GM12878 (cell line): Measurements from ENCODE around the gene PTPRN2. TPM values are rescaled to one million over a fixed set of nuclear protein-coding genes. Genes with fewer than 3 reads are reported as not detected.
"Not testable (repeated sequence)": the region's sequence is repeated elsewhere in the genome, so short reads cannot be mapped to it uniquely, and the experiment has no call there.

Experiments used
- ATAC-seq: fragments of 200-7000 bp; cut with Tn5 transposase; 3 replicates; pipeline ENCODE4 v1.9.1; 2020; ENCODE audit warnings: mild to moderate bottlenecking, moderate library complexity
- BruUV-seq: library from RNA; stranded (reverse); fragments of 400-500 nt; replicated peaks from 2 replicates; lab custom pipeline; 2021; lab: Mats Ljungman, UMichigan
- CTCF ChIA-PET: fragments of 300-600 bp; sonication (Branson Sonifier 250); formaldehyde crosslinking; extraction: SDS; loops from one replicate; lab custom pipeline; 2021; ENCODE audit warnings: inconsistent platforms; lab: Yijun Ruan, JAX
- POLR2A ChIA-PET: fragments of 350-600 bp; formaldehyde crosslinking; extraction: SDS; loops from one replicate; lab custom pipeline; 2021; ENCODE audit warnings: inconsistent platforms; lab: Charles Lee
- RAD21 ChIA-PET: fragments of 300-600 bp; sonication (Branson Sonifier 250); formaldehyde crosslinking; loops from one replicate; lab custom pipeline; 2023; ENCODE audit warnings: antibody characterized with exemption; ENCODE audit not compliant: unreplicated experiment; lab: Charles Lee
- SMC1A ChIA-PET: fragments of 300-600 bp; sonication (Branson Sonifier 250); formaldehyde crosslinking; loops from one replicate; lab custom pipeline; 2023; ENCODE audit not compliant: unreplicated experiment, uncharacterized antibody; lab: Charles Lee
- DNase-seq: peaks from one replicate; pipeline ENCODE4 v3.0.0-alpha.2; 2011; ENCODE audit warnings: low read depth, low spot score
- FAIRE-seq: peaks from 3 replicates; lab custom pipeline; 2011; peaks lifted over from hg19 to GRCh38; lab: Jason Lieb, UNC
- H2AFZ ChIP-seq: 2 replicates; pipeline ENCODE4 v1.6.0; 2011; ENCODE audit warnings: low read depth, low read length, control low read depth; ENCODE audit not compliant: control insufficient read depth
- H3K27ac ChIP-seq: 2 replicates; pipeline ENCODE4 v1.5.1; 2011; ENCODE audit warnings: control low read depth; ENCODE audit not compliant: control insufficient read depth, insufficient read depth
- H3K27me3 ChIP-seq, 2 experiments: replicated peaks in 1 of 2; 2 replicates each; pipeline versions ENCODE4 v1.6.0 to v1.6.1; 2011; ENCODE audit warnings: low read length in 1 of 2; ENCODE audit not compliant: control insufficient read depth in 2 of 2, insufficient read depth in 2 of 2
- H3K36me3 ChIP-seq, 2 experiments: 2 replicates each; pipeline ENCODE4 v1.5.1; 2011; ENCODE audit warnings: low read length in 1 of 2; ENCODE audit not compliant: control insufficient read depth in 2 of 2, insufficient read depth in 2 of 2
- H3K4me1 ChIP-seq: 2 replicates; pipeline ENCODE4 v1.6.1; 2011; ENCODE audit warnings: mild to moderate bottlenecking, low read length, moderate library complexity, mixed read lengths; ENCODE audit not compliant: control insufficient read depth, insufficient read depth
- H3K4me2 ChIP-seq: 2 replicates; pipeline ENCODE4 v1.6.0; 2011; ENCODE audit warnings: control low read depth; ENCODE audit not compliant: control insufficient read depth, insufficient read depth
- H3K4me3 ChIP-seq: fragments of 200-600 bp; sonication (generic); 2 replicates; pipeline ENCODE4 v1.5.1; 2016
- H3K79me2 ChIP-seq: 2 replicates; pipeline ENCODE4 v1.6.0; 2011; ENCODE audit warnings: low read length; ENCODE audit not compliant: control insufficient read depth, insufficient read depth
- H3K9ac ChIP-seq: 2 replicates; pipeline ENCODE4 v1.8.0; 2011; ENCODE audit warnings: low read length, control low read depth, mixed read lengths; ENCODE audit not compliant: control insufficient read depth, insufficient read depth
- H3K9me3 ChIP-seq: replicated peaks from 3 replicates; pipeline ENCODE4 v1.5.1; 2011; ENCODE audit warnings: mild to moderate bottlenecking, low read length; ENCODE audit not compliant: control insufficient read depth, insufficient read depth
- H4K20me1 ChIP-seq: 2 replicates; pipeline ENCODE4 v1.6.0; 2011; ENCODE audit not compliant: control insufficient read depth, insufficient read depth
- WGBS: methylation state at CpG from one replicate; pipeline ENCODE4 v1.1.6; 2016; ENCODE audit warnings: low lambda C conversion rate; ENCODE audit not compliant: insufficient replicate concordance, insufficient coverage; ENCODE audit errors: missing lambda C conversion rate; 5-methylcytosine and 5-hydroxymethylcytosine counted together
- in situ Hi-C: fragments of 300-500 bp; cut with MboI; formaldehyde crosslinking; loops from 9 replicates; pipeline ENCODE4 v1.14.3; 2018; ENCODE audit warnings: mixed read lengths
- intact Hi-C: fragments of 100-400 bp; cut with micrococcal nuclease; formaldehyde crosslinking; loops from one replicate; pipeline ENCODE4 v1.14.2; 2022; ENCODE audit not compliant: unreplicated experiment
- polyA plus RNA-seq, 11 experiments: library from polyadenylated mRNA; depleted of rRNA in 4 of 11; unstranded in 6 of 11; stranded (reverse) in 5 of 11; fragments of >200 nt; fragmentation: Nextera tagmentation in 4 of 11; fragmentation: Illumina TruSeq in 1 of 11; extraction: Ambion mirVana in 4 of 11; extraction: Trizol in 1 of 11; gene quantifications; 1 replicate in 1 of 11; 2 replicates in 10 of 11; pipeline versions ENCODE4 v1.2.1 to v1.2.3, GENCODE V29; 2011 to 2016; ENCODE audit warnings: inconsistent platforms in 2 of 11, missing spikeins in 2 of 11, low read depth in 1 of 11
- total RNA-seq, 4 experiments: library from RNA; depleted of rRNA in 3 of 4; stranded (reverse); fragments of >200 nt in 3 of 4; fragmentation: Illumina TruSeq in 1 of 4; extraction: Trizol in 1 of 4; gene quantifications; 2 replicates each; pipeline versions ENCODE4 v1.2.1 to v1.2.3, GENCODE V29; 2013 to 2021

The PTPRN2 gene
- total and polyA plus RNA-seq, 10 of the 15 experiments (the other 5 are each of a cell fraction or from before 2014, with no cell fraction given) = 5.4 TPM; not detected in 9

- SMC1A ChIA-PET, H3K4me1 ChIP-seq, ATAC-seq, H3K36me3 ChIP-seq, FAIRE-seq, H3K27me3 ChIP-seq, H3K4me3 ChIP-seq, H2AFZ ChIP-seq, H3K9me3 ChIP-seq, H3K27ac ChIP-seq, H4K20me1 ChIP-seq, BruUV-seq, in situ Hi-C loops, POLR2A ChIA-PET, H3K9ac ChIP-seq, RAD21 ChIA-PET, H3K4me2 ChIP-seq, H3K79me2 ChIP-seq, intact Hi-C loops, DNase-seq: not testable (repeated sequence)
- CTCF ChIA-PET = interaction anchor here (0.7 kb wide), 1 partner anchor 223 kb away, joined by 3 read pairs; no protein-coding TSS in a partner anchor
- WGBS = 3% methylated on average over 3 of the region's 3 CpGs
Observed at GRCh38 chr7:157697287-157697686, 890.3 kb downstream of the PTPRN2 start.

GRCh38 chr7:157695609-157696008 lies 892.0 kb downstream of the PTPRN2 start:
- H3K79me2 ChIP-seq, intact Hi-C loops, H3K9me3 ChIP-seq, DNase-seq, CTCF ChIA-PET, H3K36me3 ChIP-seq, H3K4me3 ChIP-seq, H3K27ac ChIP-seq, H3K9ac ChIP-seq, in situ Hi-C loops, H3K27me3 ChIP-seq, H2AFZ ChIP-seq, ATAC-seq, SMC1A ChIA-PET, RAD21 ChIA-PET, H3K4me2 ChIP-seq, H4K20me1 ChIP-seq, FAIRE-seq, BruUV-seq, H3K4me1 ChIP-seq, POLR2A ChIA-PET: not testable (repeated sequence)
- 16% methylated on average over 2 of the region's 2 CpGs for WGBS
